ENCODE results near the gene PHOSPHO2. TPM values are rescaled to one million over a fixed set of nuclear protein-coding genes. Genes with fewer than 3 reads are reported as not detected.

Gene PHOSPHO2
- total and polyA plus RNA-seq, 4 donors = 1.4 to 5.3 (median 3.6) TPM

DNA sequence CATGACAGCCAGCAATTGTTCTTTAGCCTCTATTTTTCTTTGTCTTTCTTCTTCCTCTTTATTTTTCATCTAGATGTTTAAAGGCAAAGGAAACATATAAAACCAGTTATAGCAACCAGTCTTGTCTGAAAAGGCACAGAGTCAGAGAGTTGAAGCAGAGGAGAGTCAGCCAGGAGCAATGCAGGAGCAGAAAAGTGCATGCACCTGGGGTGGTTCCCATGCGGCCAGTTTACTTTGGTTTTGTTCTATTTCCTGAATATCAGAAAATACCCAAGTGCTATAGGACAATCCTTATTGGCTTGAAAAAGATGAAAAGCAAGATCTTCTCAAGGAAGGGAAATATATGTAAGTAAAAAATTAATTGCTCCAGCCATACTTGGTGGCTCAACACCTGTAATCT lies 45.0 kb upstream of the PHOSPHO2 start:
- TF ChIP-seq JUND (IDR thresholded peaks at IDR 0.05) (no peak), TAF1 (conservative IDR thresholded peaks at IDR 0.05) (no peak), FOXA1 (IDR thresholded peaks at IDR 0.05) (no peak), FOXA2 (IDR thresholded peaks at IDR 0.05) (no peak), EGR1 (IDR thresholded peaks at IDR 0.05; ENCODE audit: low read depth in 2 of 2) (no peak), RXRA (IDR thresholded peaks at IDR 0.05) (no peak), NR2F2 (IDR thresholded peaks at IDR 0.05) (no peak), YY1 (IDR thresholded peaks at IDR 0.05) (no peak), SP1 (IDR thresholded peaks at IDR 0.05) (no peak), GABPA (IDR thresholded peaks at IDR 0.05 in 1 of 2, conservative IDR thresholded peaks at IDR 0.05 in 1 of 2) (no peak)
- TF ChIP-seq, protein P1, sequence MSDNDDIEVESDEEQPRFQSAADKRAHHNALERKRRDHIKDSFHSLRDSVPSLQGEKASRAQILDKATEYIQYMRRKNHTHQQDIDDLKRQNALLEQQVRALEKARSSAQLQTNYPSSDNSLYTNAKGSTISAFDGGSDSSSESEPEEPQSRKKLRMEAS (IDR thresholded peaks at IDR 0.05) = no peak
- TF ChIP-seq, protein P2, sequence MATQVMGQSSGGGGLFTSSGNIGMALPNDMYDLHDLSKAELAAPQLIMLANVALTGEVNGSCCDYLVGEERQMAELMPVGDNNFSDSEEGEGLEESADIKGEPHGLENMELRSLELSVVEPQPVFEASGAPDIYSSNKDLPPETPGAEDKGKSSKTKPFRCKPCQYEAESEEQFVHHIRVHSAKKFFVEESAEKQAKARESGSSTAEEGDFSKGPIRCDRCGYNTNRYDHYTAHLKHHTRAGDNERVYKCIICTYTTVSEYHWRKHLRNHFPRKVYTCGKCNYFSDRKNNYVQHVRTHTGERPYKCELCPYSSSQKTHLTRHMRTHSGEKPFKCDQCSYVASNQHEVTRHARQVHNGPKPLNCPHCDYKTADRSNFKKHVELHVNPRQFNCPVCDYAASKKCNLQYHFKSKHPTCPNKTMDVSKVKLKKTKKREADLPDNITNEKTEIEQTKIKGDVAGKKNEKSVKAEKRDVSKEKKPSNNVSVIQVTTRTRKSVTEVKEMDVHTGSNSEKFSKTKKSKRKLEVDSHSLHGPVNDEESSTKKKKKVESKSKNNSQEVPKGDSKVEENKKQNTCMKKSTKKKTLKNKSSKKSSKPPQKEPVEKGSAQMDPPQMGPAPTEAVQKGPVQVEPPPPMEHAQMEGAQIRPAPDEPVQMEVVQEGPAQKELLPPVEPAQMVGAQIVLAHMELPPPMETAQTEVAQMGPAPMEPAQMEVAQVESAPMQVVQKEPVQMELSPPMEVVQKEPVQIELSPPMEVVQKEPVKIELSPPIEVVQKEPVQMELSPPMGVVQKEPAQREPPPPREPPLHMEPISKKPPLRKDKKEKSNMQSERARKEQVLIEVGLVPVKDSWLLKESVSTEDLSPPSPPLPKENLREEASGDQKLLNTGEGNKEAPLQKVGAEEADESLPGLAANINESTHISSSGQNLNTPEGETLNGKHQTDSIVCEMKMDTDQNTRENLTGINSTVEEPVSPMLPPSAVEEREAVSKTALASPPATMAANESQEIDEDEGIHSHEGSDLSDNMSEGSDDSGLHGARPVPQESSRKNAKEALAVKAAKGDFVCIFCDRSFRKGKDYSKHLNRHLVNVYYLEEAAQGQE (IDR thresholded peaks at IDR 0.05) = no peak
- TF ChIP-seq, protein P3, sequence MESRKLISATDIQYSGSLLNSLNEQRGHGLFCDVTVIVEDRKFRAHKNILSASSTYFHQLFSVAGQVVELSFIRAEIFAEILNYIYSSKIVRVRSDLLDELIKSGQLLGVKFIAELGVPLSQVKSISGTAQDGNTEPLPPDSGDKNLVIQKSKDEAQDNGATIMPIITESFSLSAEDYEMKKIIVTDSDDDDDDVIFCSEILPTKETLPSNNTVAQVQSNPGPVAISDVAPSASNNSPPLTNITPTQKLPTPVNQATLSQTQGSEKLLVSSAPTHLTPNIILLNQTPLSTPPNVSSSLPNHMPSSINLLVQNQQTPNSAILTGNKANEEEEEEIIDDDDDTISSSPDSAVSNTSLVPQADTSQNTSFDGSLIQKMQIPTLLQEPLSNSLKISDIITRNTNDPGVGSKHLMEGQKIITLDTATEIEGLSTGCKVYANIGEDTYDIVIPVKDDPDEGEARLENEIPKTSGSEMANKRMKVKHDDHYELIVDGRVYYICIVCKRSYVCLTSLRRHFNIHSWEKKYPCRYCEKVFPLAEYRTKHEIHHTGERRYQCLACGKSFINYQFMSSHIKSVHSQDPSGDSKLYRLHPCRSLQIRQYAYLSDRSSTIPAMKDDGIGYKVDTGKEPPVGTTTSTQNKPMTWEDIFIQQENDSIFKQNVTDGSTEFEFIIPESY (IDR thresholded peaks at IDR 0.05) = no peak
- 67% methylated on average over 1 of the region's 1 CpG for WGBS
- Histone ChIP-seq H3K4me1 (ENCODE audit: control insufficient read depth in 4 of 4, insufficient read depth in 4 of 4, low read length in 3 of 4) (no peaks in the 10 kb centered on the region), H3K9ac (ENCODE audit: low read depth in 1 of 2, low read length in 2 of 2) (no peak overlapping the region), H3K27me3 (ENCODE audit: control insufficient read depth in 4 of 4, insufficient read depth in 4 of 4, low read length in 3 of 4) (no peaks in the 10 kb centered on the region), H3K9me3 (ENCODE audit: control insufficient read depth in 4 of 4, low read length in 3 of 4) (no peaks in the 10 kb centered on the region), H3K27ac (ENCODE audit: low read depth in 1 of 2, low read length in 2 of 2) (no peak overlapping the region), H3K4me3 (ENCODE audit: low read depth in 1 of 3, low read length in 3 of 3) (no peak overlapping the region), H3K36me3 (ENCODE audit: control insufficient read depth in 4 of 4, insufficient read depth in 3 of 4, low read depth in 1 of 4, low read length in 3 of 4) (no peaks in the 10 kb centered on the region)
- DNase-seq (ENCODE audit: low spot score) = no peak

DNA sequence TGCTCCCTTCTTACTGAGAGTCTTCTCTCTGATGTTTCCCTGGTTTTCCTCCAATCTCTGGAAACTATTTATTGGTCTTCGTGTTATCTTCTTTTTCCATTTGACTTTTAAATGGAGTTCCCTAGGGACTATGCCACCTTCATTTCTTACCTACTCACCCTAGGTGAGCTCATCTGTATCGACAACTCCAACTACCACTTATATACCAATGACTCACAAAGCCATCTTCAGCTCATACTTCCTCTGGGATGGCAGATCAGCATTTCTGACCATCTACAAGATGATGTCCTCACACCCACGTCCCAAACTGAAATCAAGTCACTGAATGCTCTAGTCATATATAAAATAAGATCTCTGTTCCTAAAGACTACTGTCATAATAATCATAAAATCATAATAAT lies 40.6 kb upstream of the PHOSPHO2 start:
- Histone ChIP-seq H3K36me3 (ENCODE audit: control insufficient read depth in 4 of 4, insufficient read depth in 3 of 4, low read depth in 1 of 4, low read length in 3 of 4) (no peaks in the 10 kb centered on the region), H3K4me1 (ENCODE audit: control insufficient read depth in 4 of 4, insufficient read depth in 4 of 4, low read length in 3 of 4) (no peaks in the 10 kb centered on the region), H3K9me3 (ENCODE audit: control insufficient read depth in 4 of 4, low read length in 3 of 4) (no peaks in the 10 kb centered on the region), H3K27ac (ENCODE audit: low read depth in 1 of 2, low read length in 2 of 2) (no peak overlapping the region), H3K9ac (ENCODE audit: low read depth in 1 of 2, low read length in 2 of 2) (no peak overlapping the region), H3K27me3 (ENCODE audit: control insufficient read depth in 4 of 4, insufficient read depth in 4 of 4, low read length in 3 of 4) (no peaks in the 10 kb centered on the region), H3K4me3 (ENCODE audit: low read depth in 1 of 3, low read length in 3 of 3) (no peak overlapping the region)
- 85% methylated on average over 3 of the region's 3 CpGs for WGBS
- no peak for DNase-seq (ENCODE audit: low spot score)
- TF ChIP-seq SP1 (IDR thresholded peaks at IDR 0.05) (no peak), GABPA (IDR thresholded peaks at IDR 0.05 in 1 of 2, conservative IDR thresholded peaks at IDR 0.05 in 1 of 2) (no peak), HNF4G (IDR thresholded peaks at IDR 0.05) (no peak), NR2F2 (IDR thresholded peaks at IDR 0.05) (no peak), HNF4A (conservative IDR thresholded peaks at IDR 0.05) (no peak), RXRA (IDR thresholded peaks at IDR 0.05) (no peak), TAF1 (conservative IDR thresholded peaks at IDR 0.05) (no peak), EGR1 (IDR thresholded peaks at IDR 0.05; ENCODE audit: low read depth in 2 of 2) (no peak), FOXA1 (IDR thresholded peaks at IDR 0.05) (no peak), FOXA2 (IDR thresholded peaks at IDR 0.05) (no peak)
- TF ChIP-seq, protein P4, sequence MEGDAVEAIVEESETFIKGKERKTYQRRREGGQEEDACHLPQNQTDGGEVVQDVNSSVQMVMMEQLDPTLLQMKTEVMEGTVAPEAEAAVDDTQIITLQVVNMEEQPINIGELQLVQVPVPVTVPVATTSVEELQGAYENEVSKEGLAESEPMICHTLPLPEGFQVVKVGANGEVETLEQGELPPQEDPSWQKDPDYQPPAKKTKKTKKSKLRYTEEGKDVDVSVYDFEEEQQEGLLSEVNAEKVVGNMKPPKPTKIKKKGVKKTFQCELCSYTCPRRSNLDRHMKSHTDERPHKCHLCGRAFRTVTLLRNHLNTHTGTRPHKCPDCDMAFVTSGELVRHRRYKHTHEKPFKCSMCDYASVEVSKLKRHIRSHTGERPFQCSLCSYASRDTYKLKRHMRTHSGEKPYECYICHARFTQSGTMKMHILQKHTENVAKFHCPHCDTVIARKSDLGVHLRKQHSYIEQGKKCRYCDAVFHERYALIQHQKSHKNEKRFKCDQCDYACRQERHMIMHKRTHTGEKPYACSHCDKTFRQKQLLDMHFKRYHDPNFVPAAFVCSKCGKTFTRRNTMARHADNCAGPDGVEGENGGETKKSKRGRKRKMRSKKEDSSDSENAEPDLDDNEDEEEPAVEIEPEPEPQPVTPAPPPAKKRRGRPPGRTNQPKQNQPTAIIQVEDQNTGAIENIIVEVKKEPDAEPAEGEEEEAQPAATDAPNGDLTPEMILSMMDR (IDR thresholded peaks at IDR 0.05; ENCODE audit: low read depth, low read length, missing input control) = no peak
- TF ChIP-seq, protein P5, sequence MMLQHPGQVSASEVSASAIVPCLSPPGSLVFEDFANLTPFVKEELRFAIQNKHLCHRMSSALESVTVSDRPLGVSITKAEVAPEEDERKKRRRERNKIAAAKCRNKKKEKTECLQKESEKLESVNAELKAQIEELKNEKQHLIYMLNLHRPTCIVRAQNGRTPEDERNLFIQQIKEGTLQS (IDR thresholded peaks at IDR 0.05) = no peak
- TF ChIP-seq, protein P1 (IDR thresholded peaks at IDR 0.05) = no peak
- TF ChIP-seq, protein P2 (IDR thresholded peaks at IDR 0.05) = no peak
